ENCODE measurements around the gene MEGF10. TPM values are rescaled to one million over a fixed set of nuclear protein-coding genes. Genes with fewer than 3 reads are reported as not detected.

Gene MEGF10
- total and polyA plus RNA-seq, 2 donors (not counting 1 experiment from before 2014, with no cell fraction given): not detected

DNA sequence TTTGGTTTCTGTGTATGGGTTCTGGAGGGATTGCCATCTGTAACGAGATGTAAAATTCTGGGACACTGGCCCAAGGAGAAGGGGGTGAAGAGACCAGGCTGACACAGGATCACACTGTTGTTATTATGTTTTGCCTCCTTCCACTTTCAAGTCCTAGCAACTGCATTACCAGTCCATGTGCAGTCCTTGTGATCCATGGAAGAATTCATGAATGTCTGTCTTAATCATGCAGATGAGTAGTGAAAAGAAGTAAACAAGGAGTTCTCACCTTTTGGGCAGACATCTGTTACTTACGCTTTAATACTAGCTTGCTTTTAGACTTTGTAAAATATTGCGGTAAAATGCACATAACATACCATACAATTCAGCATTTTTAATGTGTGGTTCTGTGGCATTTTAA lies 18.3 kb downstream of the MEGF10 start:
- Mint-ChIP-seq H3K27ac (no peak overlapping the region), H3K27me3 (peaks cover 19% of the 10 kb centered on the region), H3K4me3 (no peak overlapping the region), H3K9me3 (ENCODE audit: insufficient read depth) (no peaks in the 10 kb centered on the region), H3K4me1 (peaks cover 2% of the 10 kb centered on the region)
- Histone ChIP-seq H3K9me3 (ENCODE audit: control extremely low read depth in 1 of 3, control insufficient read depth in 2 of 3, insufficient read depth in 1 of 3, low read length in 2 of 3) (peaks cover 0 to 2% (median 0%) of the 10 kb centered on the region in 3 donors), H2AFZ (ENCODE audit: insufficient read depth, low read depth, low read length, poor library complexity, severe bottlenecking) (no peak overlapping the region), H3K36me3 (replicated peaks in 1 of 2; ENCODE audit: control extremely low read depth in 1 of 2, control insufficient read depth in 1 of 2, extremely low read depth in 1 of 2, insufficient read depth in 2 of 2, low read length in 1 of 2) (no peaks in the 10 kb centered on the region), H3K4me1 (ENCODE audit: control insufficient read depth in 2 of 2, insufficient read depth in 2 of 2, low read length in 2 of 2) (no peaks in the 10 kb centered on the region), H3K79me2 (ENCODE audit: control insufficient read depth, insufficient read depth, low read length) (no peaks in the 10 kb centered on the region), H3K27ac (ENCODE audit: low read length in 2 of 2) (no peak overlapping the region), H3K9ac (ENCODE audit: low read length) (no peak overlapping the region), H3K27me3 (replicated peaks in 1 of 4; ENCODE audit: control extremely low read depth in 1 of 4, control insufficient read depth in 3 of 4, insufficient read depth in 4 of 4, low read length in 3 of 4) (no peaks in the 10 kb centered on the region), H4K20me1 (ENCODE audit: control insufficient read depth, insufficient read depth, low read length, poor library complexity, severe bottlenecking) (no peaks in the 10 kb centered on the region), H3K4me2 (replicated peaks; ENCODE audit: low read depth, low read length, poor library complexity, severe bottlenecking) (no peak overlapping the region), H3K4me3 (ENCODE audit: control extremely low read depth in 1 of 5, extremely low read depth in 1 of 5, insufficient read depth in 1 of 5, low read depth in 2 of 5, low read length in 4 of 5) (no peak overlapping the region)
- intact Hi-C loops (cut with micrococcal nuclease): no loop called here
- DNase-seq: no peak
- TF ChIP-seq EZH2 (IDR thresholded peaks at IDR 0.05; ENCODE audit: borderline replicate concordance, insufficient read depth, low read depth, low read length, poor library complexity, severe bottlenecking): no peak
- TF ChIP-seq, protein P1, sequence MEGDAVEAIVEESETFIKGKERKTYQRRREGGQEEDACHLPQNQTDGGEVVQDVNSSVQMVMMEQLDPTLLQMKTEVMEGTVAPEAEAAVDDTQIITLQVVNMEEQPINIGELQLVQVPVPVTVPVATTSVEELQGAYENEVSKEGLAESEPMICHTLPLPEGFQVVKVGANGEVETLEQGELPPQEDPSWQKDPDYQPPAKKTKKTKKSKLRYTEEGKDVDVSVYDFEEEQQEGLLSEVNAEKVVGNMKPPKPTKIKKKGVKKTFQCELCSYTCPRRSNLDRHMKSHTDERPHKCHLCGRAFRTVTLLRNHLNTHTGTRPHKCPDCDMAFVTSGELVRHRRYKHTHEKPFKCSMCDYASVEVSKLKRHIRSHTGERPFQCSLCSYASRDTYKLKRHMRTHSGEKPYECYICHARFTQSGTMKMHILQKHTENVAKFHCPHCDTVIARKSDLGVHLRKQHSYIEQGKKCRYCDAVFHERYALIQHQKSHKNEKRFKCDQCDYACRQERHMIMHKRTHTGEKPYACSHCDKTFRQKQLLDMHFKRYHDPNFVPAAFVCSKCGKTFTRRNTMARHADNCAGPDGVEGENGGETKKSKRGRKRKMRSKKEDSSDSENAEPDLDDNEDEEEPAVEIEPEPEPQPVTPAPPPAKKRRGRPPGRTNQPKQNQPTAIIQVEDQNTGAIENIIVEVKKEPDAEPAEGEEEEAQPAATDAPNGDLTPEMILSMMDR (IDR thresholded peaks at IDR 0.05): no peak
- ChIA-PET POLR2A (no interaction called here), CTCF (no interaction called here)
- 60% methylated on average over 1 of the region's 3 CpGs for WGBS (ENCODE audit: insufficient coverage)
- no peak for ATAC-seq (ENCODE audit: low read depth)

DNA sequence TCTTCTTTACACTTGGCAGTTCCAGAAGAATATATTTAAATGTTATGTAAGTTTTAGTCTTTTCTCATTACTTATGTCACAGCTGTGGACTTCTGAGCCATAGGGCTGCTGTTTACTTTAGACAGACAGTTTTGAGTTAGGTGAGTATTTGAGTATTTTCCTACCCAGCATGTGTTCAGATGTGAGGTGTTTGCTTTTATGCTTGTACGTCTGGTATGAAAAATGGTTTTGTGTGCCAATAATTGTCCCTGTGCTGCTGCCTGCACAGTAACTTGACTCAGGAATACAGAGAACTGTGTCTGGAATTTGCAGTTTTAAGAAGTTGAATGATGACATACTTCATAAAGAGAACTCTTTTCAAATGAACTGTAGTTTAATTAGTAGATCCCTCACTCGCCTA lies 20.8 kb downstream of the MEGF10 start:
- ChIA-PET POLR2A (interaction anchor here (0.6 kb wide), 1 partner anchor 538 kb away, joined by 7 read pairs; no protein-coding TSS in a partner anchor), CTCF (interaction anchor here (1.1 to 6.2 kb wide), 3 partner anchors 10 to 636 kb away, joined by 3 to 71 read pairs (median 24); no protein-coding TSS in a partner anchor)
- Histone ChIP-seq H4K20me1 (ENCODE audit: control insufficient read depth, insufficient read depth, low read length, poor library complexity, severe bottlenecking) (no peaks in the 10 kb centered on the region), H3K9me3 (ENCODE audit: control extremely low read depth in 1 of 3, control insufficient read depth in 2 of 3, insufficient read depth in 1 of 3, low read length in 2 of 3) (peaks cover 0 to 2% (median 0%) of the 10 kb centered on the region in 3 donors), H3K27ac (ENCODE audit: low read length in 2 of 2) (no peak overlapping the region), H3K4me1 (ENCODE audit: control insufficient read depth in 2 of 2, insufficient read depth in 2 of 2, low read length in 2 of 2) (no peaks in the 10 kb centered on the region), H3K4me3 (ENCODE audit: control extremely low read depth in 1 of 5, extremely low read depth in 1 of 5, insufficient read depth in 1 of 5, low read depth in 2 of 5, low read length in 4 of 5) (no peak overlapping the region), H3K36me3 (replicated peaks in 1 of 2; ENCODE audit: control extremely low read depth in 1 of 2, control insufficient read depth in 1 of 2, extremely low read depth in 1 of 2, insufficient read depth in 2 of 2, low read length in 1 of 2) (no peaks in the 10 kb centered on the region), H3K27me3 (replicated peaks in 1 of 4; ENCODE audit: control extremely low read depth in 1 of 4, control insufficient read depth in 3 of 4, insufficient read depth in 4 of 4, low read length in 3 of 4) (no peaks in the 10 kb centered on the region), H3K4me2 (replicated peaks; ENCODE audit: low read depth, low read length, poor library complexity, severe bottlenecking) (no peak overlapping the region), H2AFZ (ENCODE audit: insufficient read depth, low read depth, low read length, poor library complexity, severe bottlenecking) (no peak overlapping the region), H3K79me2 (ENCODE audit: control insufficient read depth, insufficient read depth, low read length) (no peaks in the 10 kb centered on the region), H3K9ac (ENCODE audit: low read length) (no peak overlapping the region)
- WGBS (ENCODE audit: insufficient coverage): 100% methylated on average over 1 of the region's 2 CpGs
- no peak overlapping the region for H3K27ac Mint-ChIP-seq
- H3K4me1 Mint-ChIP-seq: peaks cover 2% of the 10 kb centered on the region
- H3K4me3 Mint-ChIP-seq: no peak overlapping the region
- peaks cover 19% of the 10 kb centered on the region for H3K27me3 Mint-ChIP-seq
- H3K9me3 Mint-ChIP-seq (ENCODE audit: insufficient read depth): no peaks in the 10 kb centered on the region
- TF ChIP-seq, protein P1 (IDR thresholded peaks at IDR 0.05): no peak
- TF ChIP-seq EZH2 (IDR thresholded peaks at IDR 0.05; ENCODE audit: borderline replicate concordance, insufficient read depth, low read depth, low read length, poor library complexity, severe bottlenecking): no peak
- DNase-seq: no peak
- intact Hi-C loops (cut with micrococcal nuclease): loop anchor here (10.0 kb wide), 2 partner anchors 267 to 507 kb away; no protein-coding TSS in a partner anchor
- ATAC-seq (ENCODE audit: low read depth): no peak
